ENCODE data around the gene CCDC92B.
A peak's percentile ranks its signal among the peaks of the same experiment; 100 is the strongest.

Gene CCDC92B

GRCh38 chr17:2711608-2712299 is 37.7 kb downstream of the CCDC92B start, which contains the start of gene CLUH:
TSS of gene CLUH (minus strand) at chr17:2711764. CDS start at chr17:2711661, 103 bp downstream.
- peak; percentile 82 for DNase-seq (ENCODE audit: low read depth)
- H3K4me3 ChIP-seq (ENCODE audit: low read length): peak within 1 kb of the TSS; percentile 59
- no peak for TF ChIP-seq CTCF (conservative IDR thresholded peaks at IDR 0.05; ENCODE audit: low read depth, low read length)

- H3K4me3 ChIP-seq (ENCODE audit: low read length): peak overlapping the region; percentile 59
- no peak for DNase-seq (ENCODE audit: low read depth)
- TF ChIP-seq CTCF (conservative IDR thresholded peaks at IDR 0.05; ENCODE audit: low read depth, low read length): no peak
These were observed 38.4 kb downstream of the CCDC92B start for GRCh38 chr17:2710803-2711607.

- no peak for TF ChIP-seq CTCF (conservative IDR thresholded peaks at IDR 0.05; ENCODE audit: low read depth, low read length)
- peak overlapping the region; percentile 59 for H3K4me3 ChIP-seq (ENCODE audit: low read length)
- no peak for DNase-seq (ENCODE audit: low read depth)
These were observed 39.2 kb downstream of the CCDC92B start for GRCh38 chr17:2710071-2710802.

DNA sequence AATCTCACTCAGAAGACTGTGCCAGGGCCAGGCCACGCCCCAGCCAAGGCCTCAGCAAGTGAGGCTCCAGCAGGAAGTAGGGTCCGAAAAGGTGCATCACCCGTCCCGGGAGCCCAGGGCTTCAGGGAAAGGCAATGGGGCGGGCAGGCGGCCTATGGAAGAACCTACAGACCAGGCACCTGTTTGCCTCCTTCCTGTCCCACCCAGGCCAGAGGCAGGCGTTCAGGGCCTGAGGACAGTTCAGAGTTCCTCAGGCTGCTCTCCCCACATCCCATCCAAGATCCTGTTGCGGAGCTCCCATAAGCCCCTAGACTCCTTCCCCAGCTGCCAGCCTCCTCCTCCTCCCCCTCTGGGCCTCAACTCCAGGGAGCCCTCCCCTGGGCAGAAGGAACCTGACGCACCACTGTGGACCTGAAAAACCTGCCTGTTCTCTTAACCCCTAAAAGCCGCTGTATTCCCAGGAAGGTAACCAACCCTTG is 40.2 kb downstream of the CCDC92B start:
- no peak overlapping the region for H3K4me3 ChIP-seq (ENCODE audit: low read length)
- no peak for TF ChIP-seq CTCF (conservative IDR thresholded peaks at IDR 0.05; ENCODE audit: low read depth, low read length)
- DNase-seq (ENCODE audit: low read depth): no peak

DNA sequence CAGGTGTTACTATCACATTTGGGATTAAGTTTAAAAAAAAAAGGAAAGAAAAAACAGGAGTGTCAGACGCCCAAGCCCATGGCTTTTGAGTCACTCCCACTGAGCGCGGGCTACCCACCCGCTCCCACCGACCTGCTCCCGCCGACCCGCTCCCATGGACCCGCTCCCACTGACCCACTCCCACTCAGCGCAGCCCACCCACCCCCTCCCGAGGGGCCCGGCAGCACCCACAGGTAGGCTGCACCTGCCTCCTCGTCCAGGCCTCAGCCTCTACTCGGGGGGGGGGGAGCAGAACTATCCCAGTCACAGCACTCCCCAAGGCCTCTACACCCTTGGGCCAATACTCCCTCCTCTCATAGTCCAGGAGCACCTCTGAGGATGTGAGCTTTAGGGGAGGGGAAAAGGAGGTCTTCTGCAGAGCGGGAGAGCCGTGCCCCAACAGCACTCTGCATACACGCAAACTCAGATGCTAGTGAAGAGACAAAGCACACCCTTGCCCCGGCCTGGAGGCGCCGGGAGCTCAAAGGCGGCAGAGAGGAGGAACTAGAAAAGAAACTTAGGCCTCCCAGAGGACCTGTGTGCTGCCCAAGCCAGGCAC is 40.8 kb downstream of the CCDC92B start:
- DNase-seq (ENCODE audit: low read depth): no peak
- TF ChIP-seq CTCF (conservative IDR thresholded peaks at IDR 0.05; ENCODE audit: low read depth, low read length): no peak
- no peak overlapping the region for H3K4me3 ChIP-seq (ENCODE audit: low read length)

- TF ChIP-seq CTCF (conservative IDR thresholded peaks at IDR 0.05; ENCODE audit: low read depth, low read length): peak; percentile 68
- DNase-seq (ENCODE audit: low read depth): no peak
- no peak overlapping the region for H3K4me3 ChIP-seq (ENCODE audit: low read length)
These were observed 41.5 kb downstream of the CCDC92B start for GRCh38 chr17:2707721-2708584.

Data from retinal pigment epithelial cell (primary cell).